HTR-8/SVneo (cell line): ENCODE results near the gene PWP2.
A peak's percentile ranks its signal among the peaks of the same experiment; 100 is the strongest.
"Not testable (repeated sequence)": the region's sequence is repeated elsewhere in the genome, so short reads cannot be mapped to it uniquely, and the experiment has no call there.

Experiments
- DNase-seq: peaks from one replicate; pipeline ENCODE4 v3.0.0; 2011; ENCODE audit warnings: low spot score, mixed read lengths; ENCODE audit not compliant: insufficient read length
- FAIRE-seq: peaks from 2 replicates; lab custom pipeline; 2011; peaks lifted over from hg19 to GRCh38; lab: Jason Lieb, UNC

The PWP2 gene

GRCh38 chr21:44107026-44107501 is at the start of gene PWP2:
Gene PWP2, plus strand, starts transcription at chr21:44107399. Its CDS starts 18 bp downstream, at chr21:44107417.
- not testable (repeated sequence) for DNase-seq

GRCh38 chr21:44057960-44058651 is 49.1 kb upstream of the PWP2 start:
- no peak for DNase-seq

More at GRCh38 chr21:44107026-44107501, at the start of gene PWP2:
- FAIRE-seq: peak; percentile 98

GRCh38 chr21:44058652-44058964 is 48.6 kb upstream of the PWP2 start:
- no peak for FAIRE-seq
- no peak for DNase-seq

More at GRCh38 chr21:44057960-44058651, 49.1 kb upstream of the PWP2 start:
- FAIRE-seq: no peak

- no peak for FAIRE-seq
- no peak for DNase-seq
Measured at GRCh38 chr21:44058981-44059380, 48.2 kb upstream of the PWP2 start.

- DNase-seq (no peak), FAIRE-seq (no peak)
Measured at GRCh38 chr21:44059710-44060109, 47.5 kb upstream of the PWP2 start.

- no peak for FAIRE-seq
- no peak for DNase-seq
Measured at GRCh38 chr21:44062380-44062779, 44.8 kb upstream of the PWP2 start.

- FAIRE-seq (no peak), DNase-seq (no peak)
Measured at GRCh38 chr21:44063151-44063912, 43.9 kb upstream of the PWP2 start.

GRCh38 chr21:44064852-44065403 is 42.3 kb upstream of the PWP2 start:
- FAIRE-seq (no peak), DNase-seq (no peak)

- FAIRE-seq (no peak), DNase-seq (no peak)
Measured at GRCh38 chr21:44065428-44065827, 41.8 kb upstream of the PWP2 start.

GRCh38 chr21:44066116-44066515 is 41.1 kb upstream of the PWP2 start:
- no peak for DNase-seq
- FAIRE-seq: no peak

- FAIRE-seq (no peak), DNase-seq (no peak)
Measured at GRCh38 chr21:44067011-44067839, 40.0 kb upstream of the PWP2 start.

GRCh38 chr21:44070391-44070790 is 36.8 kb upstream of the PWP2 start:
- DNase-seq (no peak), FAIRE-seq (no peak)

- no peak for FAIRE-seq
- no peak for DNase-seq
Measured at GRCh38 chr21:44071359-44072104, 35.7 kb upstream of the PWP2 start.

- DNase-seq (no peak), FAIRE-seq (no peak)
Measured at GRCh38 chr21:44072111-44072510, 35.1 kb upstream of the PWP2 start.

- FAIRE-seq (no peak), DNase-seq (no peak)
Measured at GRCh38 chr21:44074315-44074958, 32.8 kb upstream of the PWP2 start.

- no peak for DNase-seq
- no peak for FAIRE-seq
Measured at GRCh38 chr21:44076316-44076715, 30.9 kb upstream of the PWP2 start.

GRCh38 chr21:44078411-44078981 is 28.7 kb upstream of the PWP2 start:
- no peak for DNase-seq
- FAIRE-seq: no peak

- DNase-seq (no peak), FAIRE-seq (no peak)
Measured at GRCh38 chr21:44079446-44079845, 27.8 kb upstream of the PWP2 start.

- DNase-seq: no peak
- no peak for FAIRE-seq
Measured at GRCh38 chr21:44079846-44080245, 27.4 kb upstream of the PWP2 start.
